ENCODE results near the gene ADCYAP1R1.

The ADCYAP1R1 gene

GRCh38 chr7:31083210-31083786 is 31.2 kb downstream of the ADCYAP1R1 start:
- Histone ChIP-seq H3K4me3 (ENCODE audit: low read length in 2 of 2) (no peak overlapping the region), H3K23ac (ENCODE audit: low read depth, low read length, poor library complexity) (no peak overlapping the region), H3K27ac (replicated peaks; ENCODE audit: low read length) (no peak overlapping the region), H3K9me3 (replicated peaks in 1 of 2; ENCODE audit: control insufficient read depth in 2 of 2, insufficient read depth in 1 of 2, low read depth in 1 of 2, low read length in 2 of 2) (no peaks in the 10 kb centered on the region), H4K8ac (ENCODE audit: low read depth, low read length) (no peak overlapping the region), H3K4me2 (ENCODE audit: insufficient read depth, low read length, poor library complexity, severe bottlenecking) (no peak overlapping the region), H3K79me1 (ENCODE audit: low read depth, low read length) (no peaks in the 10 kb centered on the region), H3K18ac (ENCODE audit: low read length) (no peak overlapping the region), H2BK15ac (ENCODE audit: low read length) (no peak overlapping the region), H2AK5ac (ENCODE audit: low read depth, low read length) (peak overlapping the region; percentile 27), H2AFZ (ENCODE audit: low read length) (no peak overlapping the region), H4K91ac (ENCODE audit: low read depth, low read length, poor library complexity) (no peak overlapping the region), H3K9ac (ENCODE audit: low read depth, low read length, poor library complexity) (no peak overlapping the region), H3K14ac (ENCODE audit: low read length) (no peak overlapping the region), H3K27me3 (ENCODE audit: control insufficient read depth in 3 of 3, insufficient read depth in 3 of 3, low read depth in 1 of 3, low read length in 3 of 3) (no peaks in the 10 kb centered on the region), H3K4ac (ENCODE audit: low read length) (no peak overlapping the region), H2BK12ac (ENCODE audit: low read length) (no peak overlapping the region), H2BK5ac (ENCODE audit: low read length) (no peak overlapping the region), H3K36me3 (replicated peaks in 1 of 2; ENCODE audit: control insufficient read depth in 2 of 2, insufficient read depth in 2 of 2, low read length in 2 of 2) (no peaks in the 10 kb centered on the region), H2BK120ac (ENCODE audit: low read depth, low read length) (no peak overlapping the region), H3K4me1 (ENCODE audit: control insufficient read depth in 2 of 2, insufficient read depth in 1 of 2, low read depth in 1 of 2, low read length in 2 of 2) (peaks cover 0 to 2% of the 10 kb centered on the region in 2 donors)
- WGBS, 2 donors (ENCODE audit: extremely low coverage in 2 of 2, insufficient read length in 2 of 2, insufficient replicate concordance in 1 of 2) = no CpG with 5 or more reads among the region's 5 CpGs
- no peak for DNase-seq (ENCODE audit: low spot score)

- WGBS, 2 donors (ENCODE audit: extremely low coverage in 2 of 2, insufficient read length in 2 of 2, insufficient replicate concordance in 1 of 2) = no CpG with 5 or more reads among the region's 1 CpG
- Histone ChIP-seq H2BK120ac (ENCODE audit: low read depth, low read length) (no peak overlapping the region), H3K4me2 (ENCODE audit: insufficient read depth, low read length, poor library complexity, severe bottlenecking) (no peak overlapping the region), H3K4ac (ENCODE audit: low read length) (no peak overlapping the region), H3K36me3 (replicated peaks in 1 of 2; ENCODE audit: control insufficient read depth in 2 of 2, insufficient read depth in 2 of 2, low read length in 2 of 2) (no peaks in the 10 kb centered on the region), H2AK5ac (ENCODE audit: low read depth, low read length) (no peak overlapping the region), H2BK12ac (ENCODE audit: low read length) (no peak overlapping the region), H3K23ac (ENCODE audit: low read depth, low read length, poor library complexity) (no peak overlapping the region), H3K18ac (ENCODE audit: low read length) (no peak overlapping the region), H2BK5ac (ENCODE audit: low read length) (peak overlapping the region; percentile 39), H3K79me1 (ENCODE audit: low read depth, low read length) (no peaks in the 10 kb centered on the region), H3K27ac (replicated peaks; ENCODE audit: low read length) (no peak overlapping the region), H3K27me3 (ENCODE audit: control insufficient read depth in 3 of 3, insufficient read depth in 3 of 3, low read depth in 1 of 3, low read length in 3 of 3) (no peaks in the 10 kb centered on the region), H3K9ac (ENCODE audit: low read depth, low read length, poor library complexity) (no peak overlapping the region), H2AFZ (ENCODE audit: low read length) (no peak overlapping the region), H3K4me3 (ENCODE audit: low read length in 2 of 2) (no peak overlapping the region), H3K9me3 (replicated peaks in 1 of 2; ENCODE audit: control insufficient read depth in 2 of 2, insufficient read depth in 1 of 2, low read depth in 1 of 2, low read length in 2 of 2) (no peaks in the 10 kb centered on the region), H2BK15ac (ENCODE audit: low read length) (no peak overlapping the region), H4K8ac (ENCODE audit: low read depth, low read length) (no peak overlapping the region), H3K14ac (ENCODE audit: low read length) (no peak overlapping the region), H4K91ac (ENCODE audit: low read depth, low read length, poor library complexity) (no peak overlapping the region), H3K4me1 (ENCODE audit: control insufficient read depth in 2 of 2, insufficient read depth in 1 of 2, low read depth in 1 of 2, low read length in 2 of 2) (peaks cover 0 to 2% of the 10 kb centered on the region in 2 donors)
- no peak for DNase-seq (ENCODE audit: low spot score)
Measured at GRCh38 chr7:31084226-31084625, 32.1 kb downstream of the ADCYAP1R1 start.

- H3K79me1 ChIP-seq (ENCODE audit: low read depth, low read length) = no peaks in the 10 kb centered on the region
- H3K27ac ChIP-seq (replicated peaks; ENCODE audit: low read length) = no peak overlapping the region
- no peak overlapping the region for H3K4ac ChIP-seq (ENCODE audit: low read length)
- H2AFZ ChIP-seq (ENCODE audit: low read length) = no peak overlapping the region
- no peaks in the 10 kb centered on the region for H3K27me3 ChIP-seq (ENCODE audit: control insufficient read depth in 3 of 3, insufficient read depth in 3 of 3, low read depth in 1 of 3, low read length in 3 of 3)
- no peak overlapping the region for H2AK5ac ChIP-seq (ENCODE audit: low read depth, low read length)
- no CpG with 5 or more reads among the region's 6 CpGs for WGBS, 2 donors (ENCODE audit: extremely low coverage in 2 of 2, insufficient read length in 2 of 2, insufficient replicate concordance in 1 of 2)
- no peak overlapping the region for H2BK5ac ChIP-seq (ENCODE audit: low read length)
- no peak for DNase-seq (ENCODE audit: low spot score)
- no peaks in the 10 kb centered on the region for H3K36me3 ChIP-seq (replicated peaks in 1 of 2; ENCODE audit: control insufficient read depth in 2 of 2, insufficient read depth in 2 of 2, low read length in 2 of 2)
- H3K23ac ChIP-seq (ENCODE audit: low read depth, low read length, poor library complexity) = no peak overlapping the region
- H3K9me3 ChIP-seq (replicated peaks in 1 of 2; ENCODE audit: control insufficient read depth in 2 of 2, insufficient read depth in 1 of 2, low read depth in 1 of 2, low read length in 2 of 2) = no peaks in the 10 kb centered on the region
- H3K9ac ChIP-seq (ENCODE audit: low read depth, low read length, poor library complexity) = no peak overlapping the region
- H3K4me1 ChIP-seq (ENCODE audit: control insufficient read depth in 2 of 2, insufficient read depth in 1 of 2, low read depth in 1 of 2, low read length in 2 of 2) = peaks cover 0 to 2% of the 10 kb centered on the region in 2 donors
- H2BK15ac ChIP-seq (ENCODE audit: low read length) = no peak overlapping the region
- H3K4me3 ChIP-seq (ENCODE audit: low read length in 2 of 2) = no peak overlapping the region
- peak overlapping the region; percentile 65 for H2BK12ac ChIP-seq (ENCODE audit: low read length)
- no peak overlapping the region for H2BK120ac ChIP-seq (ENCODE audit: low read depth, low read length)
- H3K14ac ChIP-seq (ENCODE audit: low read length) = no peak overlapping the region
- no peak overlapping the region for H4K91ac ChIP-seq (ENCODE audit: low read depth, low read length, poor library complexity)
- H3K4me2 ChIP-seq (ENCODE audit: insufficient read depth, low read length, poor library complexity, severe bottlenecking) = no peak overlapping the region
- no peak overlapping the region for H4K8ac ChIP-seq (ENCODE audit: low read depth, low read length)
- no peak overlapping the region for H3K18ac ChIP-seq (ENCODE audit: low read length)
Measured at GRCh38 chr7:31087351-31087750, 35.2 kb downstream of the ADCYAP1R1 start.

- no peak overlapping the region for H3K9ac ChIP-seq (ENCODE audit: low read depth, low read length, poor library complexity)
- peak; percentile 64 for DNase-seq (ENCODE audit: low spot score)
- no peaks in the 10 kb centered on the region for H3K79me1 ChIP-seq (ENCODE audit: low read depth, low read length)
- no peak overlapping the region for H2BK12ac ChIP-seq (ENCODE audit: low read length)
- H2AFZ ChIP-seq (ENCODE audit: low read length) = no peak overlapping the region
- no peak overlapping the region for H4K8ac ChIP-seq (ENCODE audit: low read depth, low read length)
- no peak overlapping the region for H3K4me3 ChIP-seq (ENCODE audit: low read length in 2 of 2)
- peaks cover 0 to 9% of the 10 kb centered on the region in 2 donors for H3K4me1 ChIP-seq (ENCODE audit: control insufficient read depth in 2 of 2, insufficient read depth in 1 of 2, low read depth in 1 of 2, low read length in 2 of 2)
- H3K18ac ChIP-seq (ENCODE audit: low read length) = no peak overlapping the region
- no peak overlapping the region for H2BK120ac ChIP-seq (ENCODE audit: low read depth, low read length)
- no CpG with 5 or more reads among the region's 2 CpGs for WGBS, 2 donors (ENCODE audit: extremely low coverage in 2 of 2, insufficient read length in 2 of 2, insufficient replicate concordance in 1 of 2)
- H3K36me3 ChIP-seq (replicated peaks in 1 of 2; ENCODE audit: control insufficient read depth in 2 of 2, insufficient read depth in 2 of 2, low read length in 2 of 2) = no peaks in the 10 kb centered on the region
- no peak overlapping the region for H3K27ac ChIP-seq (replicated peaks; ENCODE audit: low read length)
- no peak overlapping the region for H2BK15ac ChIP-seq (ENCODE audit: low read length)
- no peak overlapping the region for H3K4me2 ChIP-seq (ENCODE audit: insufficient read depth, low read length, poor library complexity, severe bottlenecking)
- H3K27me3 ChIP-seq (ENCODE audit: control insufficient read depth in 3 of 3, insufficient read depth in 3 of 3, low read depth in 1 of 3, low read length in 3 of 3) = no peaks in the 10 kb centered on the region
- no peak overlapping the region for H2BK5ac ChIP-seq (ENCODE audit: low read length)
- H3K9me3 ChIP-seq (replicated peaks in 1 of 2; ENCODE audit: control insufficient read depth in 2 of 2, insufficient read depth in 1 of 2, low read depth in 1 of 2, low read length in 2 of 2) = no peaks in the 10 kb centered on the region
- H3K4ac ChIP-seq (ENCODE audit: low read length) = no peak overlapping the region
- H3K14ac ChIP-seq (ENCODE audit: low read length) = no peak overlapping the region
- H3K23ac ChIP-seq (ENCODE audit: low read depth, low read length, poor library complexity) = no peak overlapping the region
- H4K91ac ChIP-seq (ENCODE audit: low read depth, low read length, poor library complexity) = no peak overlapping the region
- no peak overlapping the region for H2AK5ac ChIP-seq (ENCODE audit: low read depth, low read length)
Measured at GRCh38 chr7:31091924-31092434, 39.9 kb downstream of the ADCYAP1R1 start.

Data from neuronal stem cell (in vitro differentiated cells).